Psoas muscle (tissue), 8 donors: ENCODE data around the gene COX17. TPM values are rescaled to one million over a fixed set of nuclear protein-coding genes. Genes with fewer than 3 reads are reported as not detected.

Experiments
- ATAC-seq, 4 donors: fragments of 200-7000 bp; cut with Tn5 transposase; one replicate each; pipeline ENCODE4 v1.9.1; 2020; ENCODE audit warnings: moderate library complexity in 3 of 4, mild to moderate bottlenecking in 2 of 4
- DNase-seq, 2 donors: peaks; one replicate each; pipeline ENCODE4 v3.0.0-alpha.2; 2020
- H3K27ac ChIP-seq: fragments of 200-600 bp; one replicate; pipeline ENCODE4 v1.8.0; 2022
- H3K27me3 ChIP-seq, 3 donors: fragments of 200-600 bp in 1 of 3; one replicate each; pipeline versions ENCODE4 v1.6.1 to v1.8.0; 2013 to 2022; ENCODE audit warnings: low read length in 2 of 3, mild to moderate bottlenecking in 2 of 3, moderate library complexity in 1 of 3; ENCODE audit not compliant: insufficient read depth in 3 of 3
- H3K36me3 ChIP-seq, 2 donors: fragments of 200-600 bp in 1 of 2; one replicate each; pipeline versions ENCODE4 v1.6.1 to v1.8.0; 2013 to 2022; ENCODE audit warnings: low read depth in 1 of 2, mild to moderate bottlenecking in 1 of 2, moderate library complexity in 1 of 2; ENCODE audit not compliant: insufficient read depth in 1 of 2
- H3K4me1 ChIP-seq: fragments of 200-600 bp; one replicate; pipeline ENCODE4 v1.8.0; 2022
- H3K4me3 ChIP-seq: fragments of 200-600 bp; one replicate; pipeline ENCODE4 v1.8.0; 2022; ENCODE audit warnings: mild to moderate bottlenecking
- H3K9me3 ChIP-seq: fragments of 200-600 bp; one replicate; pipeline ENCODE4 v1.8.0; 2022
- WGBS, 3 donors: extraction: QIAGEN DNeasy Blood & Tissue Kit; methylation state at CpG; one replicate each; pipeline versions ENCODE4 v1.1.6 to v1.1.7; 2013; 5-methylcytosine and 5-hydroxymethylcytosine counted together
- intact Hi-C, 2 donors: fragments of 100-400 bp; cut with DNase I; formaldehyde crosslinking; loops; one replicate each; pipeline versions ENCODE4 v1.11.0 to v1.14.2; 2022
- polyA plus RNA-seq, 3 donors: library from polyadenylated mRNA; stranded (reverse); fragments of 200-250 nt; gene quantifications; one replicate each; pipeline ENCODE4 v1.2.3, GENCODE V29; 2013
- total RNA-seq, 4 donors: library from RNA; stranded (reverse); fragmentation: NEBNext Ultra II Directional in 2 of 4; extraction: Animal tissue kit (Norgen Biotek cat#: 25700) in 2 of 4; gene quantifications; one replicate each; pipeline versions ENCODE4 v1.2.1 to v1.2.4, GENCODE V29; 2021 to 2023
- TF ChIP-seq, protein P1 (sequence below): fragments of 200-600 bp; IDR thresholded peaks from one replicate; pipeline ENCODE4 v1.8.0; 2022; ENCODE audit warnings: antibody characterized with exemption
- donor health status: healthy with polysubstance abuse.
- donor health status: DM: no; HTN: no; CAD: no; lungs with moderate emphysema.
- donor health status: Bipolar disorder and iron deficiency.
- donor health status: healthy.
- donor health status: DM: yes; HTN: yes; CAD: no.
- donor health status: DM: no; HTN: no; CAD: no.
- donor health status: DM: no; HTN: no; CAD: no.
- donor health status: DM: yes; HTN: yes; CAD: no.

Gene COX17
- total and polyA plus RNA-seq, 7 donors, result 89.5 to 330 (median 166) TPM

DNA sequence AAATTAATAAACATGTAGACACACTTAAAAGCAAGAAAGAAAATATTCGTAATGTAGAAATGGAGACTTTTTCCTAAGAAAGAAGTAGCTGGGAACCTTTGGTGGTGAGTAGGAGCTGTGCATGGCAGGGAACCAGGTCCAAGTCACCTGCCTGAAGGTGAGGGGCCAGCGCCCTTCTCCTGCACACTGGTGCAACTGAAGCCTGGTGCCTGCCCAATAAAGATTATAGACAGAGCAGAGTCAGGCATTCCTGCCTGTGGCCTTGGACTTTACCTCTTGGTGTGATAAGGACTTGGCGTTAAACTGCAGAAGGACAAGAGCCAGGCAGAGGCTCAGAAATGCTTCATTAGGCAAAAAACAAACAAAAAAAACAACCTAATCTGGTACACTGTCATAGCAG is 39.8 kb upstream of the COX17 start:
- Histone ChIP-seq H3K27me3 (peaks cover 0 to 2% (median 0%) of the 10 kb centered on the region in 3 donors), H3K4me3 (no peak overlapping the region), H3K4me1 (no peaks in the 10 kb centered on the region), H3K36me3 (no peaks in the 10 kb centered on the region), H3K27ac (no peak overlapping the region), H3K9me3 (no peaks in the 10 kb centered on the region)
- WGBS, 3 donors, result 80 to 96% (median 95%) methylated on average over 3 of the region's 3 CpGs
- DNase-seq (peak in 1 of 2 donors; percentile 13), ATAC-seq (no peak)
- TF ChIP-seq, protein P1, sequence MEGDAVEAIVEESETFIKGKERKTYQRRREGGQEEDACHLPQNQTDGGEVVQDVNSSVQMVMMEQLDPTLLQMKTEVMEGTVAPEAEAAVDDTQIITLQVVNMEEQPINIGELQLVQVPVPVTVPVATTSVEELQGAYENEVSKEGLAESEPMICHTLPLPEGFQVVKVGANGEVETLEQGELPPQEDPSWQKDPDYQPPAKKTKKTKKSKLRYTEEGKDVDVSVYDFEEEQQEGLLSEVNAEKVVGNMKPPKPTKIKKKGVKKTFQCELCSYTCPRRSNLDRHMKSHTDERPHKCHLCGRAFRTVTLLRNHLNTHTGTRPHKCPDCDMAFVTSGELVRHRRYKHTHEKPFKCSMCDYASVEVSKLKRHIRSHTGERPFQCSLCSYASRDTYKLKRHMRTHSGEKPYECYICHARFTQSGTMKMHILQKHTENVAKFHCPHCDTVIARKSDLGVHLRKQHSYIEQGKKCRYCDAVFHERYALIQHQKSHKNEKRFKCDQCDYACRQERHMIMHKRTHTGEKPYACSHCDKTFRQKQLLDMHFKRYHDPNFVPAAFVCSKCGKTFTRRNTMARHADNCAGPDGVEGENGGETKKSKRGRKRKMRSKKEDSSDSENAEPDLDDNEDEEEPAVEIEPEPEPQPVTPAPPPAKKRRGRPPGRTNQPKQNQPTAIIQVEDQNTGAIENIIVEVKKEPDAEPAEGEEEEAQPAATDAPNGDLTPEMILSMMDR, result no peak
- intact Hi-C loops, result no loop called here

DNA sequence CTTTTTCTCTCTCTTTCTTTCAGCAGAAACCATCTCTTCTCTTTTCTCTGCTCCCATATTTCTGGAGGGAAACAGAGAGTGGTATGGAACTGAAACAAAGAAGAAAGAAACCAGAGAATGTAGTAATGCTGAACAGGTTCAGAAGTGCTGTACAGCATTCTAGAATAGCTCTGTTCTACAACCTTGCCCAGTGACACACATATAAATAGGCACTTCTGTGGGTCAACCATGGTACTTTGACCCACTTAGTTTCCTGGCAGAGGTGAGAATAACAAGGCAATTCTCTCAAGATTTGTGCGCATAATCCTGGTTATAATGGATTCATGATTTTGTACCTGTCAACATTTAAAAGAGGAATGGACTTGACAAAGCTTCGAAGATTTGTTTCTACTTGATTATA is 37.9 kb upstream of the COX17 start:
- Histone ChIP-seq H3K27me3 (no peaks in the 10 kb centered on the region), H3K4me1 (no peaks in the 10 kb centered on the region), H3K4me3 (no peak overlapping the region), H3K9me3 (no peaks in the 10 kb centered on the region), H3K27ac (no peak overlapping the region), H3K36me3 (no peaks in the 10 kb centered on the region)
- DNase-seq (no peak), ATAC-seq (no peak)
- 91 to 96% (median 95%) methylated on average over 2 of the region's 2 CpGs for WGBS, 3 donors
- TF ChIP-seq, protein P1, result no peak
- intact Hi-C loops, result no loop called here

GRCh38 chr3:119703820-119704531 is 26.8 kb upstream of the COX17 start:
- Histone ChIP-seq H3K27ac (no peak overlapping the region), H3K9me3 (no peaks in the 10 kb centered on the region), H3K4me1 (peaks cover 12% of the 10 kb centered on the region), H3K4me3 (peak overlapping the region; percentile 68), H3K27me3 (no peaks in the 10 kb centered on the region), H3K36me3 (no peaks in the 10 kb centered on the region)
- ATAC-seq, result no peak
- intact Hi-C loops, result no loop called here
- DNase-seq, result no peak
- TF ChIP-seq, protein P1, result no peak
- WGBS, 3 donors, result 58 to 70% (median 65%) methylated on average over 8 of the region's 8 CpGs

GRCh38 chr3:119702530-119703527 is 25.6 kb upstream of the COX17 start, which contains the start of gene CFAP91:
Gene CFAP91 (plus strand): TSS chr3:119703022. CDS start chr3:119703099, 77 bp downstream.
- Histone ChIP-seq H3K4me1 (peaks cover 12% of the 10 kb centered on the region), H3K4me3 (peak within 1 kb of the TSS; percentile 68), H3K36me3 (no peaks in the 10 kb centered on the region), H3K27me3 (no peaks in the 10 kb centered on the region), H3K27ac (no peak within 1 kb of the TSS), H3K9me3 (no peaks in the 10 kb centered on the region)
- WGBS, 3 donors, result 6 to 7% (median 7%) methylated on average over 58 to 59 of the region's 59 CpGs
- intact Hi-C loops, result no loop called here
- peak; percentile 96 to 98 for DNase-seq
- TF ChIP-seq, protein P1, result no peak
- peak; percentile 98 to 100 (median 100) for ATAC-seq
